Activated CD4-positive, alpha-beta T cell treated with anti-CD3 and anti-CD28 coated beads for 24 hours (primary cell): Measurements from ENCODE around the gene NUDT16L1.

Experiments used
- DNase-seq, 2 donors: peaks; one replicate each; pipeline ENCODE4 v3.0.0-alpha.2; 2020; ENCODE audit warnings: low read depth in 2 of 2

NUDT16L1 gene

GRCh38 chr16:4694642-4695451 lies 1.5 kb downstream of the NUDT16L1 start:
- no peak for DNase-seq

GRCh38 chr16:4695473-4696171 lies 2.3 kb downstream of the NUDT16L1 start:
- no peak for DNase-seq

GRCh38 chr16:4696172-4696904 lies 3.0 kb downstream of the NUDT16L1 start:
- DNase-seq, result no peak

- DNase-seq, result no peak
Observed at GRCh38 chr16:4696905-4697847, 3.8 kb downstream of the NUDT16L1 start.

- DNase-seq, result no peak
Observed at GRCh38 chr16:4697848-4698291, 4.5 kb downstream of the NUDT16L1 start.

- DNase-seq, result no peak
Observed at GRCh38 chr16:4698321-4699045, 5.1 kb downstream of the NUDT16L1 start.

- DNase-seq, result no peak
Observed at GRCh38 chr16:4699046-4699556, 5.7 kb downstream of the NUDT16L1 start.

- DNase-seq, result no peak
Observed at GRCh38 chr16:4700380-4700996, 7.1 kb downstream of the NUDT16L1 start.

GRCh38 chr16:4700997-4701743 lies 7.8 kb downstream of the NUDT16L1 start:
- no peak for DNase-seq

GRCh38 chr16:4701791-4702465 lies 8.6 kb downstream of the NUDT16L1 start:
- DNase-seq, result no peak

GRCh38 chr16:4702466-4702808 lies 9.1 kb downstream of the NUDT16L1 start:
- DNase-seq, result no peak

- DNase-seq, result no peak
Observed at GRCh38 chr16:4703906-4704305, 10.5 kb downstream of the NUDT16L1 start.

GRCh38 chr16:4704491-4704890 lies 11.1 kb downstream of the NUDT16L1 start:
- DNase-seq, result no peak

- no peak for DNase-seq
Observed at GRCh38 chr16:4704913-4705312, 11.6 kb downstream of the NUDT16L1 start.

- DNase-seq, result no peak
Observed at GRCh38 chr16:4706871-4707270, 13.5 kb downstream of the NUDT16L1 start.

- DNase-seq, result no peak
Observed at GRCh38 chr16:4709481-4709880, 16.1 kb downstream of the NUDT16L1 start.

- DNase-seq, result no peak
Observed at GRCh38 chr16:4713663-4714501, 20.5 kb downstream of the NUDT16L1 start.

- DNase-seq, result no peak
Observed at GRCh38 chr16:4714996-4715395, 21.6 kb downstream of the NUDT16L1 start.
